ENCODE data around the gene CRELD2. TPM values are rescaled to one million over a fixed set of nuclear protein-coding genes. Genes with fewer than 3 reads are reported as not detected.

CRELD2 gene
- polyA plus RNA-seq, 2 of the 4 experiments (the other 2 are of a cell fraction): 15.1 to 18.7 TPM

- Histone ChIP-seq H3K27ac (no peak overlapping the region), H3K9me3 (peaks cover 13% of the 10 kb centered on the region), H3K4me2 (no peak overlapping the region), H3K4me1 (no peaks in the 10 kb centered on the region), H3K4me3 (no peak overlapping the region)
- TF ChIP-seq RARB (CRISPR knock-in tag; IDR thresholded peaks at IDR 0.05): no peak
- TF ChIP-seq USF2 (IDR thresholded peaks at IDR 0.05): no peak
- no peak for TF ChIP-seq RAD21 (conservative IDR thresholded peaks at IDR 0.05 in 1 of 2, IDR thresholded peaks at IDR 0.05 in 1 of 2)
- no peak for TF ChIP-seq CEBPB (IDR thresholded peaks at IDR 0.05)
- no peak for TF ChIP-seq RNF2 (IDR thresholded peaks at IDR 0.05; ENCODE audit: borderline replicate concordance, low read depth)
- WGBS (ENCODE audit: missing lambda C conversion rate): 91% methylated on average over 16 of the region's 16 CpGs
- no peak; a peak in 1 of 6 replicates for ATAC-seq
- no peak for DNase-seq (ENCODE audit: low read depth in 1 of 2, low spot score in 1 of 2)
- ChIA-PET POLR2A (no interaction called here), CTCF (interaction anchor here (1.0 kb wide), 1 partner anchor 58 kb away, joined by 3 read pairs; no protein-coding TSS in a partner anchor)
- FAIRE-seq: no peak
These were observed 45.0 kb upstream of the CRELD2 start for GRCh38 chr22:49873228-49873940.

GRCh38 chr22:49877642-49878041, 40.8 kb upstream of the CRELD2 start:
- no peaks in the 10 kb centered on the region for H3K9me3 ChIP-seq
- no peak overlapping the region for H3K4me2 ChIP-seq
- H3K27ac ChIP-seq: no peak overlapping the region
- no peaks in the 10 kb centered on the region for H3K4me1 ChIP-seq
- DNase-seq (ENCODE audit: low read depth in 1 of 2, low spot score in 1 of 2) (no peak), FAIRE-seq (no peak), ATAC-seq (no peak)
- ChIA-PET POLR2A (no interaction called here), CTCF (no interaction called here)
- no peak for TF ChIP-seq ZSCAN20 (CRISPR knock-in tag; IDR thresholded peaks at IDR 0.05)
- TF ChIP-seq NFE2L2 (conservative IDR thresholded peaks at IDR 0.05; ENCODE audit: low read length): no peak
- no peak for TF ChIP-seq CHD4 (IDR thresholded peaks at IDR 0.05; ENCODE audit: borderline replicate concordance)
- no peak for TF ChIP-seq JUN (IDR thresholded peaks at IDR 0.05)
- TF ChIP-seq HES2 (IDR thresholded peaks at IDR 0.05): no peak
- no peak for TF ChIP-seq KDM1A (IDR thresholded peaks at IDR 0.05; ENCODE audit: low read depth)
- no peak overlapping the region for H3K4me3 ChIP-seq
- WGBS (ENCODE audit: missing lambda C conversion rate): 95% methylated on average over 7 of the region's 7 CpGs

GRCh38 chr22:49878206-49878605, 40.2 kb upstream of the CRELD2 start:
- ChIA-PET CTCF (no interaction called here), POLR2A (no interaction called here)
- Histone ChIP-seq H3K27ac (no peak overlapping the region), H3K9me3 (no peaks in the 10 kb centered on the region), H3K4me2 (no peak overlapping the region), H3K4me3 (no peak overlapping the region), H3K4me1 (no peaks in the 10 kb centered on the region)
- DNase-seq (ENCODE audit: low read depth in 1 of 2, low spot score in 1 of 2) (no peak), FAIRE-seq (no peak), ATAC-seq (no peak)
- no peak for TF ChIP-seq NR3C1 (IDR thresholded peaks at IDR 0.05)
- TF ChIP-seq ZFP36 (IDR thresholded peaks at IDR 0.05; ENCODE audit: borderline replicate concordance, partially characterized antibody): no peak
- no peak for TF ChIP-seq HOXA7 (CRISPR knock-in tag; IDR thresholded peaks at IDR 0.05)
- TF ChIP-seq HOXB5 (CRISPR knock-in tag; IDR thresholded peaks at IDR 0.05): no peak
- TF ChIP-seq SREBF2 (IDR thresholded peaks at IDR 0.05): no peak
- TF ChIP-seq USF2 (IDR thresholded peaks at IDR 0.05): no peak
- no peak for TF ChIP-seq RNF2 (IDR thresholded peaks at IDR 0.05; ENCODE audit: borderline replicate concordance, low read depth)
- TF ChIP-seq PHF8 (IDR thresholded peaks at IDR 0.05; ENCODE audit: borderline replicate concordance, low read depth): no peak
- TF ChIP-seq ESRRA (IDR thresholded peaks at IDR 0.05; ENCODE audit: borderline replicate concordance, low read length): no peak
- no peak for TF ChIP-seq E2F6 (IDR thresholded peaks at IDR 0.05; ENCODE audit: borderline replicate concordance, low read depth)
- no peak for TF ChIP-seq EHF (CRISPR knock-in tag; IDR thresholded peaks at IDR 0.05)
- TF ChIP-seq HMGXB4 (CRISPR knock-in tag; IDR thresholded peaks at IDR 0.05; ENCODE audit: borderline replicate concordance): no peak
- TF ChIP-seq POLR2AphosphoS2 (conservative IDR thresholded peaks at IDR 0.05; ENCODE audit: low read length): no peak
- no peak for TF ChIP-seq KDM1A (IDR thresholded peaks at IDR 0.05; ENCODE audit: low read depth)
- 96% methylated on average over 8 of the region's 8 CpGs for WGBS (ENCODE audit: missing lambda C conversion rate)

Measured in A549 (cell line).